Renal pelvis (tissue), 12 donors: ENCODE results near the gene SPAG7. TPM values are rescaled to one million over a fixed set of nuclear protein-coding genes. Genes with fewer than 3 reads are reported as not detected.

ENCODE experiments used
- DNase-seq: peaks from one replicate; pipeline ENCODE4 v3.0.0-alpha.2; 2013
- long read RNA-seq, 16 experiments: transcript quantifications; one replicate each; lab custom pipeline, GENCODE V29; 2026
- polyA plus RNA-seq, 3 donors: library from polyadenylated mRNA; unstranded; fragments of 120-200 nt; gene quantifications; one replicate each; pipeline ENCODE4 v1.2.1, GENCODE V29; 2013; ENCODE audit not compliant: insufficient read length in 3 of 3

SPAG7 gene
- polyA plus RNA-seq = 100 to 1,000 TPM in 1 of 3 donors, 10 to 100 TPM in 2; 99.6 to 111 (median 100.0) TPM
- long read RNA-seq, donor 1, transcript SPAG7-201 (7 exons, 1,058 nt) = major isoform, 45 of 46 reads
- long read RNA-seq, donor 1, partial matches to known transcripts = 0 of 46 reads
- long read RNA-seq, donor 1, other reads (novel, unspliced or antisense) = 0 of 46 reads
- long read RNA-seq, donor 2, transcript SPAG7-201 (7 exons, 1,058 nt) = major isoform, 67 of 73 reads
- long read RNA-seq, donor 2, transcript SPAG7-207 (6 exons, 1,094 nt) = minor isoform, 5 of 73 reads
- long read RNA-seq, donor 2, partial matches to known transcripts = 0 of 73 reads
- long read RNA-seq, donor 2, other reads (novel, unspliced or antisense) = 0 of 73 reads
- long read RNA-seq, donor 3, transcript SPAG7-201 (7 exons, 1,058 nt) = major isoform, 41 of 46 reads
- long read RNA-seq, donor 3, partial matches to known transcripts = 0 of 46 reads
- long read RNA-seq, donor 3, other reads (novel, unspliced or antisense) = 0 of 46 reads
- long read RNA-seq, donor 4, transcript SPAG7-207 (6 exons, 1,094 nt) = minor isoform, 5 of 71 reads
- long read RNA-seq, donor 4, transcript SPAG7-201 (7 exons, 1,058 nt) = major isoform, 64 of 71 reads
- long read RNA-seq, donor 4, partial matches to known transcripts = 0 of 71 reads
- long read RNA-seq, donor 4, other reads (novel, unspliced or antisense) = 0 of 71 reads
- long read RNA-seq, donor 5, transcript SPAG7-201 (7 exons, 1,058 nt) = major isoform, 25 of 25 reads
- long read RNA-seq, donor 5, partial matches to known transcripts = 0 of 25 reads
- long read RNA-seq, donor 5, other reads (novel, unspliced or antisense) = 0 of 25 reads
- long read RNA-seq, donor 6, transcript SPAG7-201 (7 exons, 1,058 nt) = major isoform, 32 of 36 reads
- long read RNA-seq, donor 6, partial matches to known transcripts = 0 of 36 reads
- long read RNA-seq, donor 6, other reads (novel, unspliced or antisense) = 0 of 36 reads
- long read RNA-seq, donor 7, transcript SPAG7-201 (7 exons, 1,058 nt) = major isoform, 49 of 60 reads
- long read RNA-seq, donor 7, partial matches to known transcripts = 8 of 60 reads
- long read RNA-seq, donor 7, other reads (novel, unspliced or antisense) = 0 of 60 reads
- long read RNA-seq, donor 8, transcript SPAG7-201 (7 exons, 1,058 nt) = major isoform, 26 of 28 reads
- long read RNA-seq, donor 8, partial matches to known transcripts = 0 of 28 reads
- long read RNA-seq, donor 8, other reads (novel, unspliced or antisense) = 0 of 28 reads
- long read RNA-seq, donor 9, transcript SPAG7-201 (7 exons, 1,058 nt) = major isoform, 84 of 103 reads
- long read RNA-seq, donor 9, partial matches to known transcripts = 12 of 103 reads
- long read RNA-seq, donor 9, other reads (novel, unspliced or antisense) = 0 of 103 reads
- long read RNA-seq, donor 10, transcript SPAG7-201 (7 exons, 1,058 nt) = major isoform, 36 of 41 reads
- long read RNA-seq, donor 10, partial matches to known transcripts = 0 of 41 reads
- long read RNA-seq, donor 10, other reads (novel, unspliced or antisense) = 0 of 41 reads
- long read RNA-seq, donor 11, transcript SPAG7-201 (7 exons, 1,058 nt) = major isoform, 38 of 42 reads
- long read RNA-seq, donor 11, partial matches to known transcripts = 0 of 42 reads
- long read RNA-seq, donor 11, other reads (novel, unspliced or antisense) = 0 of 42 reads
- long read RNA-seq, donor 12, transcript SPAG7-201 (7 exons, 1,058 nt) = major isoform, 67 of 72 reads
- long read RNA-seq, donor 12, partial matches to known transcripts = 0 of 72 reads
- long read RNA-seq, donor 12, other reads (novel, unspliced or antisense) = 0 of 72 reads
- long read RNA-seq, donor 13, transcript SPAG7-201 (7 exons, 1,058 nt) = major isoform, 29 of 33 reads
- long read RNA-seq, donor 13, partial matches to known transcripts = 0 of 33 reads
- long read RNA-seq, donor 13, other reads (novel, unspliced or antisense) = 0 of 33 reads
- long read RNA-seq, donor 14 = 0 reads
- long read RNA-seq, donor 15 = 0 reads
- long read RNA-seq, donor 16, transcript SPAG7-207 (6 exons, 1,094 nt) = minor isoform, 7 of 77 reads
- long read RNA-seq, donor 16, transcript SPAG7-201 (7 exons, 1,058 nt) = major isoform, 60 of 77 reads
- long read RNA-seq, donor 16, partial matches to known transcripts = 8 of 77 reads
- long read RNA-seq, donor 16, other reads (novel, unspliced or antisense) = 0 of 77 reads

GRCh38 chr17:4967539-4968485 lies at the start of gene SPAG7:
Gene SPAG7, minus strand, starts transcription at chr17:4967817. Its CDS starts 13 bp downstream, at chr17:4967804.
- DNase-seq = peak; percentile 96

- DNase-seq = no peak
Observed at GRCh38 chr17:5014357-5014756, 46.7 kb upstream of the SPAG7 start.

DNA sequence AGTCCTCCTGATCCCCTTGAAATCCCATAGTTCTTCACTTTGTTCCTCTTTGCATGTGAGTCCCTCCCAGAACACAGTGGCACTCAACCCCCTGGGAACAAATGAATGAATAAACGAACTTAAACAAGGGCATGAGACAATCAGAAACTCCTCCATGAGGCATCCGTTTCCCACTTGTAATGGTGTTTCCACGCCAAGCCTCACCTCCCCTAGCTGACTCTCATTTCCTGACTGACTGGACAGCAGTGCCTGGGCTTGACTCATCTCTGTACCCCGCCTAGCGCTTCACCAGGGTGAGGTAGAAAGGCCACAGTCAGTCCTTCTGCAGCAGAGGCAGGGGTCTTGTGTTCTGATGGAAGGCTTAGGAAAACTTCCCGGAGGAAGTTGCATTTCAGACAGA lies 44.3 kb upstream of the SPAG7 start:
- DNase-seq = no peak

- DNase-seq = no peak
Observed at GRCh38 chr17:5003214-5003867, 35.7 kb upstream of the SPAG7 start.

DNA sequence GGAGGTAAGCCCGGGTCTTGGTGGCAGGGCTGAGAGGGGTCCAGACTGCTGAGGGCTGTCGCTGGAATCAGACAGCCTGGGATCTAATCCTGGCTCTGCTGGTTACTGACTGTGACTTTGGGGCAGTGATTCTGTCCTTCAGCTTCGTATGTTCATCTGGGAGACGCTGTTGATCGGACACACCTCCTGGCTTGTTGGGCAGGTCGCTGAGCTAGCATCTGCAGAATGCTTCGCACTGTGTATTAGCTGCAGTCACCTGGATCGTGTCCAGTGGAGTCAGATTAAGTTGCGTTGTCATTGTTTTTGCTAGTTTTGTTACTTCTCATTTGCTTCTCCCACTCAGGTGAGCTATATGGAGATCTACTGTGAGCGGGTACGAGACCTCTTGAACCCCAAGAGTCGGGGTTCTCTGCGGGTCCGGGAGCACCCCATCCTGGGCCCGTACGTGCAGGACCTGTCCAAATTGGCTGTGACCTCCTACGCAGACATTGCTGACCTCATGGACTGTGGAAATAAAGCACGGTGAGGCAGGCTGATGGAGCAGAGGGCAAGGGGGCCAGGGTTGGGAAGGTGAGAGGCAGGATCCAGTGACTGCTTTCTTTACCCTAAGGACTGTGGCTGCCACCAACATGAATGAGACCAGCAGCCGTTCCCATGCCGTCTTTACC lies 34.6 kb upstream of the SPAG7 start:
- DNase-seq = no peak

DNA sequence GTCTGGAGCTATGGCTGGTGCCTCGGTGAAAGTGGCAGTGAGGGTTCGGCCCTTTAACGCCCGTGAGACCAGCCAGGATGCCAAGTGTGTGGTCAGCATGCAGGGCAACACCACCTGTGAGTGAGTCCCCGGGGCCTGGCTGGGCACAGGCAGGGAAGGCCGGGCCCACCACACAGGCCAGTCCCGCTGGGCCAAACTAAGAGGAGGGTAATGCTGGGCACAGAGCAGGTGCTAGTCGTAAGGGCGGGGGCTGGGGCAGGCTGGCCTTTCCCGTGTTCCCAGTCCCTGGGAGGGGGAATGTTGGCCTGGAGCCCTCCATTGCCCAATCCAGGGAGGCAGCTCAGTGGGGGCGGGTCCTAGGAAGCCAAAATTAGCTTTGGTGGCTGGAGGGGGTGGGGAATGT lies 32.6 kb upstream of the SPAG7 start:
- DNase-seq = no peak

DNA sequence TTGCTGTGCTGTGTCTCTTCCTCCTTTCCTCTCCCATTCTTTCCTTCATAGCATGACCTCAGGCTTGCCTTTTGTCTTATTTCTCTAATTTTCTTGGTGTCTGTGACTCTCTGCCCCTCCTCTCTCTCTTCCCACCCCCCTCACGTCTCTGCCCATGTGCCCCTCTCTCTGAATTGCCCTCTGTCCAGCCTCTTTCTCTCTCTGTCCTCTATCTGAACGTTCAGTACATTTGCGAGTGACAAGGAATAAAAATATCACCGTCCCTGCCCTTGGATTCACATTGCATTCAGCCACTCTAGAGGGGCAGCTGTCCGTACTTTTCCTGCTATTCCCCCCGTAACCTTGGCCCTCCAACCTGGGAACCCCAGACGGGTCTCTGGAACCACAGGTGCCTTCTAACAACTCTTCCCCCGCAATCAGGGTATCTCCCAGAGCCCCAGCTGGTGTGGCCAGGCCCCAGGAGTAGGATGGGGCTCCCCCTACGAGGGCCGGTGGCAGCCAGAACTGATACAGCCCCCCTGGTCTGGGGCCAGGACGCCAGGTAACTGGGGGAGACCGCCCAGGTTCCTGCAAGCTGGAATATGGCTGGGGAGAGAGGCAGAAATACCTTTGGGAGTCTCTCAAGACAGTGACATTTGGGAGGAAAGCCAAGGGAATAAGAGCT lies 31.9 kb upstream of the SPAG7 start:
- no peak for DNase-seq

GRCh38 chr17:4998732-4999429 lies 31.3 kb upstream of the SPAG7 start:
- no peak for DNase-seq

GRCh38 chr17:4998027-4998731 lies 30.6 kb upstream of the SPAG7 start:
- DNase-seq = no peak

- peak; percentile 92 for DNase-seq
Observed at GRCh38 chr17:4997302-4998026, 29.8 kb upstream of the SPAG7 start, which contains the start of the genes INCA1 and KIF1C. Gene INCA1, minus strand, starts transcription at chr17:4997522. Its CDS starts 3,085 bp downstream, at chr17:4994437. Gene KIF1C, plus strand, starts transcription at chr17:4997950. Its CDS starts 2,297 bp downstream, at chr17:5000247.

DNA sequence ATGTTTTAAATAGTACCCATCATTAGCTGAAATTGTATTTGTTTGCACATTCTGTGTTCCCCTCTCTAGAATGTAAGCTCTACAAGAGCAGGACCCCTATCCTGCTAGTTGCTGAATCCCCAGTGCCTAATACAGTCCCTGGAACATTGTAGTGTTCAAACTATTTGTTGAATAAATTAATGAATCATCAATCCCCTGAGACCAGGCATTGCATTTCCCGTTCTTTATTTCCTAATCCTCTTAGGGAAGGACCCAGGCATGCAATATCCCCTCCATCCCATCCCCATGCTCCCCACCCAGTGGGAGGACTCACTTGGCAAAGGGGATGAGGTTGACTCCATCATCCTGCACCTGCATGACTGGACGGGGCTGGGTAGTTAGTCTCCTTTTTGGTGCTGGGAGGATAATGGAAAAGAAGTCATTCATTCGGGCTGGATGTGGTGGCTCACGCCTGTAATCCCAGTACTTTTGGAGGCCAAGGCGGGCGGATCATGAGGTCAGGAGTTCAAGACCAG lies 26.5 kb upstream of the SPAG7 start:
- DNase-seq = no peak

DNA sequence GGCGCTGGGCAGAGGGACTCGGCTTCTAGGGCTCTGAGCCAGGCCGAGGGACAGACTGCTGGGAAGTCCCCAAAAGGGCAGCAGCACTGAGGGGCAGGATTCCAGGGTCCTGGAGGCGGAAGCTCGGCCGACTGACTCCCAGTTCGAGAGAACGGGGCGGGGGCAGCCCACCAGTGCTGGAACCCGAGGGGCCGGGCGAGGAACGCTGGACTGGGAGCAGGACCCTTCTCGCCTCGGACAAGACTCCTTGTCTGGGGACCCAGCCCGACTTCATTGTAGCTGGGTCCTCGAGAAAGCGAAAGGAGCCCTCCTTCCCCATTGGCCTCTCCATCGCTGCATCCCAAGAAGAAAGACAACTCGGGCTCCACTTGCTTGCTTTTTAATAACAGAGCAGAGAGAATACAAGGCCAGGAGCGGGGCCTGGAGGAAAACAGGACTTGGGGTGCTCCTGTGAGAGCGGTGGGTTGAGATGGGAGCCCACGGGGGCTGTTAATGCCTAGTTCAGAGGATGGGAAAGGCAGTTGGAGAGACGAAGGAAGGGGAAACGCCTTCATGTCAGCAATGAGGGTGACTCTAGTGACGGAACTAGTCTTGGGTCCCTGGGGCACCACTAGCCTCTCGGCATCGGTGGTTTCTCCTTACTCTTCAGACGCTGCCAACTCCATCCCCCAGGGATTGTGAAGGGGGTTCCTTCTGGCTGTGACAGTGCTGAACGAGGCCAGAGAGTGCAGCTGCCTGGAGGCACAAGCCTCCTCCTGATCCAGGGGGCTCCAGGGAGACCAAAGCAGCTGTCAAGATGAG lies 20.4 kb upstream of the SPAG7 start:
- no peak for DNase-seq

DNA sequence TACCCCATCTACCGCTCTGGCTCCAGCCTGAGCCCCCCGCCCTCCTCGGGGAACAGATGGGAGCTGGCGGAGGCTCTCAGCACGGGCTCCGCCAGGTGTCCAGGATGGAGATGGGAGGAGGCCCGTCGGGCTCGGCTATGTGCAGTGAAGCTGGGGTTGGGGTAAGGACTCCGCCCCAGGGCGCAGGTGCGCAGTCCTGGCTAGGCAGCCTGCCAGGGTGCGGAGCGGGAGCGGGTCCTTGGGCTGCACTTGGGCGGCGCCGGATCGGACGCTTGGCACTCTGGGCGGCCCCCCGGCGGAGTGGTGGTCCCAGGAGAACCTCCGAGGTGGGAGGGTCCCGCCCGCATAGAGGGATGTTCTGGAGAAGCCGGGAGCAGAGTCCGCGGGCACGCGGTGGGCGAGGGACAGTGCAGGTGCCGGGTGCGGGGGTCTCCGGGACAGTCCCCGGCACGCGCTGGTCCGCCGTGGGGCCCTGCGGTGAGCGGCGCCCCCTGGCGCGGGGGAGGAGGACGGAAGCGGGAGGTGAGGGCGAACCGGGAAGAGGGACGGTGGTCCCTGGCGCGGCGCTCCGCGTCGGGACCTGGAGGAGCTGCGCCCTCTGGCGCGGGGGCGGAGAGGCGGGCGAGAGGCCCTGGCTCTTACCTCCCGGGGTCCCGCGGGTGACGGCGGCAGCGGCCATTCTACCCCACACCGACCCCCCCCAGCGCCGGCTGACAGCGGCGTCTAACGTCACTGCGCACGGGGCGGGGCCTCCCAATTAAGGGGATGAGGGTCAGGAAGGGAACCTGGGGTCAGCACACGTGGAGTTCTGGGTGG lies 19.5 kb upstream of the SPAG7 start, which contains the start of gene CAMTA2:
TSS of gene CAMTA2 (minus strand) at position 725 of the 816 bp plus-strand sequence. CDS start 1,453 bp downstream, outside the sequence.
- DNase-seq = peak; percentile 82
